DND-41 (cell line): ENCODE results near the gene FAM20C.

Experiments
- ATAC-seq: fragments of 200-7000 bp; cut with Tn5 transposase; 3 replicates; pipeline ENCODE4 v1.9.1; 2021; ENCODE audit warnings: low read depth; ENCODE audit not compliant: insufficient read depth
- DNase-seq: peaks from one replicate; pipeline ENCODE4 v3.0.0-alpha.2; 2020
- H2AFZ ChIP-seq: 2 replicates; pipeline ENCODE4 v1.6.0; 2012; ENCODE audit warnings: low read depth, low read length
- H3K27ac ChIP-seq: 2 replicates; pipeline ENCODE4 v1.5.1; 2012; ENCODE audit warnings: low read length, inconsistent platforms
- H3K27me3 ChIP-seq: fragments of 200-600 bp; sonication (generic); 2 replicates; pipeline ENCODE4 v1.6.0; 2012; ENCODE audit warnings: low read length, mild to moderate bottlenecking, inconsistent platforms; ENCODE audit not compliant: insufficient read depth, poor library complexity
- H3K36me3 ChIP-seq: 2 replicates; pipeline ENCODE4 v1.5.1; 2012; ENCODE audit warnings: low read length, inconsistent platforms; ENCODE audit not compliant: insufficient read depth
- H3K4me1 ChIP-seq: 2 replicates; pipeline ENCODE4 v1.5.1; 2012; ENCODE audit warnings: mild to moderate bottlenecking, low read length; ENCODE audit not compliant: insufficient read depth
- H3K4me2 ChIP-seq: 2 replicates; pipeline ENCODE4 v1.6.0; 2012; ENCODE audit warnings: mild to moderate bottlenecking, moderate library complexity, low read length, inconsistent platforms; ENCODE audit not compliant: insufficient read depth
- H3K4me3 ChIP-seq, 2 experiments: fragments of 200-600 bp in 1 of 2; shearing (Covaris generic) in 1 of 2; 2 replicates each; pipeline ENCODE4 v1.5.1; 2012 to 2016; ENCODE audit warnings: inconsistent platforms in 2 of 2, low read length in 2 of 2, mild to moderate bottlenecking in 2 of 2, low read depth in 1 of 2, moderate library complexity in 1 of 2
- H3K79me2 ChIP-seq: 2 replicates; pipeline ENCODE4 v1.6.0; 2012; ENCODE audit warnings: low read length, inconsistent platforms; ENCODE audit not compliant: insufficient read depth
- H3K9ac ChIP-seq: 2 replicates; pipeline ENCODE4 v1.6.0; 2012; ENCODE audit warnings: low read depth, mild to moderate bottlenecking, inconsistent platforms, low read length, moderate library complexity
- H3K9me3 ChIP-seq: 2 replicates; pipeline ENCODE4 v1.5.1; 2012; ENCODE audit warnings: low read length, moderate library complexity, mild to moderate bottlenecking, inconsistent platforms; ENCODE audit not compliant: insufficient read depth, severe bottlenecking
- H4K20me1 ChIP-seq: 2 replicates; pipeline ENCODE4 v1.6.0; 2012; ENCODE audit warnings: low read length; ENCODE audit not compliant: insufficient read depth
- EZH2 ChIP-seq: IDR thresholded peaks from 3 replicates; pipeline ENCODE4 v1.6.1; 2012; ENCODE audit warnings: borderline replicate concordance, low read depth, mild to moderate bottlenecking, moderate library complexity, low read length, inconsistent platforms; ENCODE audit not compliant: severe bottlenecking
- TF ChIP-seq, protein P1 (sequence below): IDR thresholded peaks from 2 replicates; pipeline ENCODE4 v1.5.1; 2012; ENCODE audit warnings: borderline replicate concordance, low read length, moderate library complexity, mild to moderate bottlenecking; ENCODE audit not compliant: poor library complexity, severe bottlenecking; ENCODE audit errors: extremely low read depth

FAM20C gene

DNA sequence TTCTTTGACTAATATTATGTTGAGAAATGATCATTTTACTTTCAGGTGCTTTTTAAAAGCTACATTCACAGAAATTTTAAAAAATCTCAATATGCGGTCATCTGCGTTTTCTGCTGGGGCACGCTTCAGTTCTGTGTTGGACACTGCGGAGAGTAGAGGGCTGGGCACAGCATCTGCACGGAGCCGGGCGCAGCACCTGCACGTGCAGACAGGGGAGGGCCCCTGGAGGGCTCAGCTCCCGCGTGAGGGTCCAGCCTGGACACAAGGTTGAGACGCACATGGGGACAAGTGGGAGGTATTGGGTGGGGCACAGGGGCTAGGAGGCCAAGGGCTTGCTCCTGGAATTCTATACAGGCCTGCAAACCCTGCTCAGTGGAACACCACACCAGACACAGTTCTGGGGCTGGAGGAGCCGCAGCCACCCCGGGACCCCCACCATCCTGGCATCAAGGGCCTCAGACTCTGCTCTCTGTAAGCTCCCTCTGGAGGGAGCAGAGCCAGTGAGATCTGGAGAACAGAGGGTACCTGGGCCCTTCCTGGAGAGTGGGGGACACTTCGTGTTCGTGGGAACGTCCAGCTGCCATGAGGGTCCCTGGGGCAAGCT lies 20.4 kb upstream of the FAM20C start:
- ATAC-seq, result no peak
- Histone ChIP-seq H3K9me3 (no peaks in the 10 kb centered on the region), H3K4me3 (no peak overlapping the region), H3K79me2 (no peaks in the 10 kb centered on the region), H3K27ac (no peak overlapping the region), H3K9ac (no peak overlapping the region), H4K20me1 (peaks cover 5% of the 10 kb centered on the region; the same call in 1 of the 2 replicates), H3K4me1 (no peaks in the 10 kb centered on the region), H3K27me3 (no peaks in the 10 kb centered on the region), H3K36me3 (no peaks in the 10 kb centered on the region), H2AFZ (no peak overlapping the region), H3K4me2 (no peak overlapping the region)
- no peak for DNase-seq
- no peak for TF ChIP-seq EZH2
- TF ChIP-seq, protein P1, sequence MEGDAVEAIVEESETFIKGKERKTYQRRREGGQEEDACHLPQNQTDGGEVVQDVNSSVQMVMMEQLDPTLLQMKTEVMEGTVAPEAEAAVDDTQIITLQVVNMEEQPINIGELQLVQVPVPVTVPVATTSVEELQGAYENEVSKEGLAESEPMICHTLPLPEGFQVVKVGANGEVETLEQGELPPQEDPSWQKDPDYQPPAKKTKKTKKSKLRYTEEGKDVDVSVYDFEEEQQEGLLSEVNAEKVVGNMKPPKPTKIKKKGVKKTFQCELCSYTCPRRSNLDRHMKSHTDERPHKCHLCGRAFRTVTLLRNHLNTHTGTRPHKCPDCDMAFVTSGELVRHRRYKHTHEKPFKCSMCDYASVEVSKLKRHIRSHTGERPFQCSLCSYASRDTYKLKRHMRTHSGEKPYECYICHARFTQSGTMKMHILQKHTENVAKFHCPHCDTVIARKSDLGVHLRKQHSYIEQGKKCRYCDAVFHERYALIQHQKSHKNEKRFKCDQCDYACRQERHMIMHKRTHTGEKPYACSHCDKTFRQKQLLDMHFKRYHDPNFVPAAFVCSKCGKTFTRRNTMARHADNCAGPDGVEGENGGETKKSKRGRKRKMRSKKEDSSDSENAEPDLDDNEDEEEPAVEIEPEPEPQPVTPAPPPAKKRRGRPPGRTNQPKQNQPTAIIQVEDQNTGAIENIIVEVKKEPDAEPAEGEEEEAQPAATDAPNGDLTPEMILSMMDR, result no peak

DNA sequence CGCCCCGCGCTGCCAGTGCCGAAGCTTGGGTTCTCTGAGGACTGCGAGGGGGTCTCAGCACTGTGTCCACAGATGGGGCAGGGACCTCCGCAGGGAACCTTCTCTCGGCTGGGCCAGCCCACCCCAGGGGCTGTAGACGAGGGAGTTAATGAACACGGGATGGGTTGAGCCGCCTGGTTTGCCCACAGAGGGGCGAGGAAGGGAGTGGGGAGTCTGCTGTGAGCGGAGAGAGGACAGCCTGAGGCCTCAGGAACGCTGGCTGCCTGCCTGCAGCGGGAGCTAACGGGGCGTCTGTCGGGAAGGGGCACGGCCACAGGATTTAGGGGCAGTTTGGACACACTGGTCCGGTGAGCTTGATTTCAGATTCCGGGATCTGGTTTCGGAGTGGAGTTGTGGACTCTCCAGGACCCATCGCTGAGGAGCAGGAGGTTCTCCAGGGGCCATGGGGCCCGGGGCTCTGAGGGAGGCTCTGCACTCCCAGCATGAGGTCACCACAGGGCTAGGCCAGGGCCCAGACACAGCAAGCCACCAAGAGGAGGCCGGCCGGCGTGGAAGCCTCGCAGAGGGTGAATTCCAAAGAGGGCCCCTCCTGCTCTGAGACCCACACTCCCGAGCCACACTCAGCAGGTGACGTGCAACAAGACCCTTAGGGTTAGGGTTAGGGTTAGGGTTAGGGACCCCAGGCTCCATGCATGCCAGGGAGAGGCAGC lies 19.0 kb upstream of the FAM20C start:
- Histone ChIP-seq H3K4me3 (no peak overlapping the region), H3K27ac (no peak overlapping the region), H3K9ac (no peak overlapping the region), H3K79me2 (no peaks in the 10 kb centered on the region), H3K36me3 (no peaks in the 10 kb centered on the region), H3K9me3 (no peaks in the 10 kb centered on the region), H2AFZ (no peak overlapping the region), H3K27me3 (no peaks in the 10 kb centered on the region), H3K4me2 (no peak overlapping the region), H4K20me1 (peaks cover 5% of the 10 kb centered on the region), H3K4me1 (no peaks in the 10 kb centered on the region)
- no peak for TF ChIP-seq EZH2
- TF ChIP-seq, protein P1, result no peak
- ATAC-seq (no peak), DNase-seq (no peak)

GRCh38 chr7:174716-175115 lies 17.7 kb upstream of the FAM20C start:
- Histone ChIP-seq H3K9ac (no peak overlapping the region), H4K20me1 (peaks cover 5% of the 10 kb centered on the region), H3K4me1 (no peaks in the 10 kb centered on the region), H3K4me2 (no peak overlapping the region), H3K79me2 (no peaks in the 10 kb centered on the region), H3K9me3 (no peaks in the 10 kb centered on the region), H3K27me3 (no peaks in the 10 kb centered on the region), H2AFZ (no peak overlapping the region), H3K27ac (no peak overlapping the region), H3K4me3 (no peak overlapping the region), H3K36me3 (no peaks in the 10 kb centered on the region)
- no peak for ATAC-seq
- no peak for TF ChIP-seq EZH2
- TF ChIP-seq, protein P1, result no peak
- no peak for DNase-seq
